Measurements from ENCODE around the gene SH3RF3. TPM values are rescaled to one million over a fixed set of nuclear protein-coding genes. Genes with fewer than 3 reads are reported as not detected.

SH3RF3 gene
- total and polyA plus RNA-seq, 9 of the 15 experiments (the other 6 are each of a cell fraction or from before 2014, with no cell fraction given) = 0.02 TPM; not detected in 8

DNA sequence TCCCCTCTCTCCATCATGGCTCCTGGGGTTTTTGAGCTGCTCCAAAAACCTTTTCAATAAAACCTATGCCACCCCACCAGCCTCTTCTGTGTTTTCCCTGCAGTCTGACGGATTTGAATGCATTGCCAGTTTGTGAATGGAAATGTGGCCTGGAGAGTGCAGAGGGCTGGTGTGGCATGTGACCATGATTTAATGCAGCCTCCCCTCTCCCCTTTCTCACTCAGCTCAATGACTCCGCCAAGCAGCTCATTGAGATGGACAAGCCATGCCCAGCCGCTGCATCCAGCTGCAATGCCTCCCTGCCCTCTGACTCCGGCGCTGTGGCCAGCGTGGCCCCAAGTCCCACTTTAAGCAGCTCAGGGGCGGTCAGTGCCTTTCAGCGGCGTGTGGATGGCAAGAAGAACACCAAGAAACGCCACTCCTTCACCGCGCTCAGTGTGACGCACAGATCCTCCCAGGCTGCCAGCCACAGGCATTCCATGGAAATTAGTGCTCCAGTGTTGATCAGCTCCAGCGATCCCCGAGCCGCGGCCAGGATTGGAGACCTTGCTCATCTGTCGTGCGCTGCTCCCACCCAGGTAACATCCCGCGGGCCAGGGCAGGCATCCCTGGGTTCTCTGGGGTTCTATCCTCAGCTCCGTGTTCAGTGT, 269.5 kb downstream of the SH3RF3 start:
- no peak overlapping the region for H3K4me3 ChIP-seq
- H4K20me1 ChIP-seq (replicated peaks; ENCODE audit: control insufficient read depth, insufficient read depth, low read length) = peaks cover 6% of the 10 kb centered on the region
- H3K9me1 ChIP-seq (ENCODE audit: control insufficient read depth, insufficient read depth, low read length) = no peaks in the 10 kb centered on the region
- BruUV-seq (replicated peaks) = no TSS peak
- ChIA-PET CTCF (ENCODE audit: low intra/inter-chr PET ratio) (no interaction called here), POLR2A (interaction anchor here (0.6 to 1.2 kb wide), 6 partner anchors 9 to 42 kb away, joined by 3 to 5 read pairs (median 3); no protein-coding TSS in a partner anchor)
- intact Hi-C loops (cut with micrococcal nuclease) (no loop called here), in situ Hi-C loops (cut with MboI) (no loop called here)
- TF ChIP-seq SRSF3 (IDR thresholded peaks at IDR 0.05; ENCODE audit: insufficient read depth, low read length) = no peak
- TF ChIP-seq TAF7 (tag; IDR thresholded peaks at IDR 0.05) = no peak
- FAIRE-seq (no peak), ATAC-seq (no peak), DNase-seq (ENCODE audit: extremely low read depth in 1 of 4, low spot score in 3 of 4) (no peak)
- no peaks in the 10 kb centered on the region for H3K9me3 ChIP-seq (replicated peaks; ENCODE audit: control insufficient read depth, insufficient read depth, low read depth, low read length)
- no peak overlapping the region for H3K4me2 ChIP-seq (ENCODE audit: insufficient read depth, low read length)
- H2AFZ ChIP-seq (ENCODE audit: low read depth, low read length) = no peak overlapping the region
- H3K27me3 ChIP-seq (ENCODE audit: control insufficient read depth in 2 of 2, insufficient read depth in 2 of 2, low read length in 2 of 2) = peaks cover 3 to 80% of the 10 kb centered on the region in 2 experiments; a peak in 4 of 5 replicates
- 0% methylated on average over 16 of the region's 22 CpGs for whole genome bisulfite sequencing (ENCODE audit: insufficient coverage, low coverage, missing lambda C conversion rate)
- H3K79me2 ChIP-seq (ENCODE audit: control insufficient read depth, insufficient read depth, low read length) = no peaks in the 10 kb centered on the region
- no peaks in the 10 kb centered on the region for H3K36me3 ChIP-seq (ENCODE audit: control insufficient read depth, insufficient read depth, low read length)
- H3K4me1 ChIP-seq (replicated peaks in 1 of 2; ENCODE audit: control insufficient read depth in 2 of 2, insufficient read depth in 2 of 2, low read length in 2 of 2) = no peaks in the 10 kb centered on the region
- H3K9ac ChIP-seq (ENCODE audit: insufficient read depth in 1 of 2, low read depth in 2 of 2, low read length in 2 of 2) = no peak overlapping the region
- no peak overlapping the region for H3K27ac ChIP-seq (ENCODE audit: extremely low read depth, low read depth, low read length)

- H4K20me1 ChIP-seq (replicated peaks; ENCODE audit: control insufficient read depth, insufficient read depth, low read length) = peaks cover 6% of the 10 kb centered on the region
- no peak overlapping the region for H2AFZ ChIP-seq (ENCODE audit: low read depth, low read length)
- WGBS (ENCODE audit: insufficient coverage, low coverage, missing lambda C conversion rate) = 0% methylated on average over 6 of the region's 6 CpGs
- DNase-seq (ENCODE audit: extremely low read depth in 1 of 4, low spot score in 3 of 4) (no peak), ATAC-seq (no peak), FAIRE-seq (no peak)
- peaks cover 3 to 78% of the 10 kb centered on the region in 2 experiments; a peak in 4 of 5 replicates for H3K27me3 ChIP-seq (ENCODE audit: control insufficient read depth in 2 of 2, insufficient read depth in 2 of 2, low read length in 2 of 2)
- BruUV-seq (replicated peaks) = no TSS peak
- ChIA-PET CTCF (ENCODE audit: low intra/inter-chr PET ratio) (no interaction called here), POLR2A (interaction anchor here (0.6 to 1.2 kb wide), 4 partner anchors 10 to 41 kb away, joined by 3 to 5 read pairs (median 3); no protein-coding TSS in a partner anchor)
- H3K9me3 ChIP-seq (replicated peaks; ENCODE audit: control insufficient read depth, insufficient read depth, low read depth, low read length) = no peaks in the 10 kb centered on the region
- no peak overlapping the region for H3K27ac ChIP-seq (ENCODE audit: extremely low read depth, low read depth, low read length)
- H3K9ac ChIP-seq (ENCODE audit: insufficient read depth in 1 of 2, low read depth in 2 of 2, low read length in 2 of 2) = no peak overlapping the region
- H3K9me1 ChIP-seq (ENCODE audit: control insufficient read depth, insufficient read depth, low read length) = no peaks in the 10 kb centered on the region
- in situ Hi-C loops (cut with MboI) (no loop called here), intact Hi-C loops (cut with micrococcal nuclease) (no loop called here)
- no peaks in the 10 kb centered on the region for H3K79me2 ChIP-seq (ENCODE audit: control insufficient read depth, insufficient read depth, low read length)
- H3K4me3 ChIP-seq = no peak overlapping the region
- no peaks in the 10 kb centered on the region for H3K4me1 ChIP-seq (replicated peaks in 1 of 2; ENCODE audit: control insufficient read depth in 2 of 2, insufficient read depth in 2 of 2, low read length in 2 of 2)
- H3K4me2 ChIP-seq (ENCODE audit: insufficient read depth, low read length) = no peak overlapping the region
- H3K36me3 ChIP-seq (ENCODE audit: control insufficient read depth, insufficient read depth, low read length) = no peaks in the 10 kb centered on the region
- TF ChIP-seq CHCHD3 (CRISPR knock-in tag; IDR thresholded peaks at IDR 0.05) = no peak
- TF ChIP-seq GABPB1 (CRISPR knock-in tag; IDR thresholded peaks at IDR 0.05) = no peak
- TF ChIP-seq, protein P1, sequence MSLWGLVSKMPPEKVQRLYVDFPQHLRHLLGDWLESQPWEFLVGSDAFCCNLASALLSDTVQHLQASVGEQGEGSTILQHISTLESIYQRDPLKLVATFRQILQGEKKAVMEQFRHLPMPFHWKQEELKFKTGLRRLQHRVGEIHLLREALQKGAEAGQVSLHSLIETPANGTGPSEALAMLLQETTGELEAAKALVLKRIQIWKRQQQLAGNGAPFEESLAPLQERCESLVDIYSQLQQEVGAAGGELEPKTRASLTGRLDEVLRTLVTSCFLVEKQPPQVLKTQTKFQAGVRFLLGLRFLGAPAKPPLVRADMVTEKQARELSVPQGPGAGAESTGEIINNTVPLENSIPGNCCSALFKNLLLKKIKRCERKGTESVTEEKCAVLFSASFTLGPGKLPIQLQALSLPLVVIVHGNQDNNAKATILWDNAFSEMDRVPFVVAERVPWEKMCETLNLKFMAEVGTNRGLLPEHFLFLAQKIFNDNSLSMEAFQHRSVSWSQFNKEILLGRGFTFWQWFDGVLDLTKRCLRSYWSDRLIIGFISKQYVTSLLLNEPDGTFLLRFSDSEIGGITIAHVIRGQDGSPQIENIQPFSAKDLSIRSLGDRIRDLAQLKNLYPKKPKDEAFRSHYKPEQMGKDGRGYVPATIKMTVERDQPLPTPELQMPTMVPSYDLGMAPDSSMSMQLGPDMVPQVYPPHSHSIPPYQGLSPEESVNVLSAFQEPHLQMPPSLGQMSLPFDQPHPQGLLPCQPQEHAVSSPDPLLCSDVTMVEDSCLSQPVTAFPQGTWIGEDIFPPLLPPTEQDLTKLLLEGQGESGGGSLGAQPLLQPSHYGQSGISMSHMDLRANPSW (CRISPR knock-in tag; IDR thresholded peaks at IDR 0.05) = no peak
- TF ChIP-seq, protein P2, sequence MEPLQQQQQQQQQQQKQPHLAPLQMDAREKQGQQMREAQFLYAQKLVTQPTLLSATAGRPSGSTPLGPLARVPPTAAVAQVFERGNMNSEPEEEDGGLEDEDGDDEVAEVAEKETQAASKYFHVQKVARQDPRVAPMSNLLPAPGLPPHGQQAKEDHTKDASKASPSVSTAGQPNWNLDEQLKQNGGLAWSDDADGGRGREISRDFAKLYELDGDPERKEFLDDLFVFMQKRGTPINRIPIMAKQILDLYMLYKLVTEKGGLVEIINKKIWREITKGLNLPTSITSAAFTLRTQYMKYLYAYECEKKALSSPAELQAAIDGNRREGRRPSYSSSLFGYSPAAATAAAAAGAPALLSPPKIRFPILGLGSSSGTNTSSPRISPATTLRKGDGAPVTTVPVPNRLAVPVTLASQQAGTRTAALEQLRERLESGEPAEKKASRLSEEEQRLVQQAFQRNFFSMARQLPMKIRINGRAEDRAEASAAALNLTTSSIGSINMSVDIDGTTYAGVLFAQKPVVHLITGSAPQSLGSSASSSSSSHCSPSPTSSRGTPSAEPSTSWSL (CRISPR knock-in tag; IDR thresholded peaks at IDR 0.05; ENCODE audit: borderline replicate concordance) = no peak
- no peak for TF ChIP-seq SRSF9 (IDR thresholded peaks at IDR 0.05; ENCODE audit: borderline replicate concordance, low read depth, low read length)
- TF ChIP-seq SNAPC5 (CRISPR knock-in tag; IDR thresholded peaks at IDR 0.05) = no peak
- TF ChIP-seq BHLHE40 (IDR thresholded peaks at IDR 0.05; ENCODE audit: low read length) = no peak
- TF ChIP-seq ZNF696 (CRISPR knock-in tag; conservative IDR thresholded peaks at IDR 0.05) = no peak
- no peak for TF ChIP-seq BRCA1 (IDR thresholded peaks at IDR 0.05)
- TF ChIP-seq BRCA1 (CRISPR knock-in tag; IDR thresholded peaks at IDR 0.05) = no peak
Observed at GRCh38 chr2:109399066-109399465, 270.1 kb downstream of the SH3RF3 start.
